ENCODE data around the gene PAPPA2.
A peak's percentile ranks its signal among the peaks of the same experiment; 100 is the strongest.

PAPPA2 gene

GRCh38 chr1:176603696-176604095, 140.7 kb downstream of the PAPPA2 start:
- no peak for DNase-seq (ENCODE audit: low read depth)
- no peak overlapping the region for H3K4me3 ChIP-seq (ENCODE audit: low read length)
- TF ChIP-seq CTCF (conservative IDR thresholded peaks at IDR 0.05; ENCODE audit: low read length), result no peak

- no peak overlapping the region for H3K4me3 ChIP-seq (ENCODE audit: low read length)
- TF ChIP-seq CTCF (conservative IDR thresholded peaks at IDR 0.05; ENCODE audit: low read length), result no peak
- DNase-seq (ENCODE audit: low read depth), result peak; percentile 54
These were observed 141.5 kb downstream of the PAPPA2 start for GRCh38 chr1:176604461-176604860.

DNA sequence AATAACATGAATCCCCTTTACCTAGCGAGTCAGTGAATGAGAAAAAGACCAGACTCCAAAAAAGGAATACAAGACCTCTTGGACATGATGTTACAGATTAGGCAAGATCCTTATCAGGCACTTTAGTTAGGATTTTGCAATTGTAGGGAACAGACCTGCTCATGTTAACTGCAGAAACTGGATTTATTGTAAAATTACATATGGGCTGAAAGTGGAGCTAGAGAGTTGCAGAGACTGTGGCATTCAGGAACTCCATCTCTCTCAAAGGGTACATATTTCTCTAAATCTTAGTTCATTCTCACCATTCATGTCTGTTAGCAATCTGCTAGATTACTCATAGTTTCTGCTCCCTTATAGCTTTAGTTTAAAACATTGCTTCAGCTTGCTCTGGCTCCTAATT, 142.2 kb downstream of the PAPPA2 start:
- H3K4me3 ChIP-seq (ENCODE audit: low read length), result no peak overlapping the region
- peak; percentile 12; the same call in 1 of the 2 replicates for TF ChIP-seq CTCF (conservative IDR thresholded peaks at IDR 0.05; ENCODE audit: low read length)
- peak; percentile 29 for DNase-seq (ENCODE audit: low read depth)

- no peak for DNase-seq (ENCODE audit: low read depth)
- no peak overlapping the region for H3K4me3 ChIP-seq (ENCODE audit: low read length)
- TF ChIP-seq CTCF (conservative IDR thresholded peaks at IDR 0.05; ENCODE audit: low read length), result no peak
These were observed 146.8 kb downstream of the PAPPA2 start for GRCh38 chr1:176609556-176610408.

DNA sequence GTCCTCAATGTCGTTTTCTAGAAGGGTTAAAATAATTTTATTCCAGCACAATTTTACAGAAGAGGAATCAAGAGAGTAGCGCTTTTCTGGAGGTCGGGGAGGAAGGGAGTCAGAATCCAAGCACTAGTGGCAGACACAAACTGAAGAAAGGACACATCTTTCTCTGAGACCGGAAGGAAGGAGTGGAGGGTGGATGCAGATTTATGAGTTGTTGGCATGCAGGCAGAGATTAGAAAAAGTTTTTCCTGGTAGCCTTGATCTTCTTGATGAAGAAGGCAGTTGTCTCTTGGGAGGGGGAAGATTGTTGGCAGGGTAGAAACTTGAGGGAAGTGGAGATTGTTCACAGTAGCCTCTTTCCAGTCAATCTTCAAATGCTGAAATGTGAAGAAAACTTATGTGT, 149.8 kb downstream of the PAPPA2 start:
- no peak overlapping the region for H3K4me3 ChIP-seq (ENCODE audit: low read length)
- DNase-seq (ENCODE audit: low read depth), result no peak
- no peak for TF ChIP-seq CTCF (conservative IDR thresholded peaks at IDR 0.05; ENCODE audit: low read length)

DNA sequence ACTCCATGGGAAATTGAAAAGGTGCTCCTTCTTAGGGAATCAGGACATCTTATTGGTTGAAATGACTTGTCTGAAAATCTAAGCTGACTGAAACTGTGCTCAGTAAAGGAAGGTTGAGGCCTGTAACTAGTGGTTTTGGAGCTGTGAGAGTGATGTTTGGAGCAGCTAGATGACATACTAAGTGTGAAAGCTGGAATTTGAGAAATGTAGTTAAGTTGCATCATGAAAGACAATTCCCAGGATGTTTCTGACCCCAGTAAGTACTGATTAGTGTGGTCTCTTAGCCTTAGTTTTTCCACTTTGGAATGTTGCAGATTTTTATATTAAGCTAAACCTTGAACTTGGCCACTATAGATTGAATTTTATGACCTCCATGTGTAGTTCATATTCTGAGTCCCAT, 154.9 kb downstream of the PAPPA2 start:
- TF ChIP-seq CTCF (conservative IDR thresholded peaks at IDR 0.05; ENCODE audit: low read length), result no peak
- DNase-seq (ENCODE audit: low read depth), result peak; percentile 64
- no peak overlapping the region for H3K4me3 ChIP-seq (ENCODE audit: low read length)

DNA sequence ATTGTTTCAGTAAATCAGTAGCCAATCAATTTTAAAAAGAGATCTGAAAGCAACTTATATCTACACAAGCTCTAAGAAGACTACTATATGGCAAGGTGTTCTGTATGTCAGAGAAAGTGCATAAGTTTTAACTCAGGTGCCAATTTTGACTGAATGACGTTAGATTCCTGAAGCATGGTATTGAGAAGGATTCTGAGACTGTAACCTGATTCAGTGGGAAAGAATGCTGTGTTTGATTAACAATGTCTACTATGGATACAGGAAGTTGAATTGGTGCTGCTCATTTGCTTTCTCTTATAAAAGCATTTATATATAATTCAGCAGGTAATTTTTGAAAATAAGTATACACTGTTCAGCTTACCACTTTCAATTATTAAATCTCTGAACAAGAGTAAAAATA, 156.3 kb downstream of the PAPPA2 start:
- H3K4me3 ChIP-seq (ENCODE audit: low read length), result no peak overlapping the region
- no peak for DNase-seq (ENCODE audit: low read depth)
- TF ChIP-seq CTCF (conservative IDR thresholded peaks at IDR 0.05; ENCODE audit: low read length), result no peak

All from AG10803 (cell line).